Coronary artery (tissue), 2 donors: Measurements from ENCODE around the gene AQR.

Experiments
- DNase-seq: peaks from one replicate; pipeline ENCODE4 v3.0.0-alpha.2; 2017; ENCODE audit warnings: low spot score
- H3K27ac ChIP-seq, 2 donors: fragments of 200-600 bp; sonication (generic); one replicate each; pipeline ENCODE4 v1.5.1; 2016 to 2019
- H3K4me3 ChIP-seq: fragments of 200-600 bp; sonication (generic); 2 replicates; pipeline ENCODE4 v1.5.1; 2016; ENCODE audit warnings: mild to moderate bottlenecking, moderate library complexity
- TF ChIP-seq, protein P1 (sequence below): fragments of 200-600 bp; sonication (generic); IDR thresholded peaks from one replicate; pipeline ENCODE4 v1.5.1; 2019; ENCODE audit warnings: antibody characterized with exemption

The AQR gene

DNA sequence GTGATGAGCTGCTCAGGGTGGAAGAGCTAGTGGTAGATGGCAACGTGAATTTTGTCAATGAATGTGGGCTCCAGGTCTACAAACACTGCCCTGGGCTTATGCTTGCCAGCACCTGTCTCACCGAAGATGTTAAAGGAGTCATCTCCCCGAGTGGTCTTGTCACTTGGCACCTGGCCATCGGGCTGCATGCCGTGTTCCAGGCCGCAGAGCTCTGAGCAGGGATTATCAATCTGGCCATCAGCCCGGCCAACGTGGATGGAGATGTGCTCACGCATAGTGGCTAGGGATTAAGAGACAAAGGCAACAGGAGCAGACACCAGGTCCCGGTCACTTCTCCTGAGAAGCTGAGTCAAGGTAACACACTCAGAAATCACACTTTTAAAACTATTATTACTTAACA is 119.4 kb downstream of the AQR start:
- no peak for DNase-seq
- H3K27ac ChIP-seq: no peak overlapping the region
- H3K4me3 ChIP-seq: no peak overlapping the region
- TF ChIP-seq, protein P1, sequence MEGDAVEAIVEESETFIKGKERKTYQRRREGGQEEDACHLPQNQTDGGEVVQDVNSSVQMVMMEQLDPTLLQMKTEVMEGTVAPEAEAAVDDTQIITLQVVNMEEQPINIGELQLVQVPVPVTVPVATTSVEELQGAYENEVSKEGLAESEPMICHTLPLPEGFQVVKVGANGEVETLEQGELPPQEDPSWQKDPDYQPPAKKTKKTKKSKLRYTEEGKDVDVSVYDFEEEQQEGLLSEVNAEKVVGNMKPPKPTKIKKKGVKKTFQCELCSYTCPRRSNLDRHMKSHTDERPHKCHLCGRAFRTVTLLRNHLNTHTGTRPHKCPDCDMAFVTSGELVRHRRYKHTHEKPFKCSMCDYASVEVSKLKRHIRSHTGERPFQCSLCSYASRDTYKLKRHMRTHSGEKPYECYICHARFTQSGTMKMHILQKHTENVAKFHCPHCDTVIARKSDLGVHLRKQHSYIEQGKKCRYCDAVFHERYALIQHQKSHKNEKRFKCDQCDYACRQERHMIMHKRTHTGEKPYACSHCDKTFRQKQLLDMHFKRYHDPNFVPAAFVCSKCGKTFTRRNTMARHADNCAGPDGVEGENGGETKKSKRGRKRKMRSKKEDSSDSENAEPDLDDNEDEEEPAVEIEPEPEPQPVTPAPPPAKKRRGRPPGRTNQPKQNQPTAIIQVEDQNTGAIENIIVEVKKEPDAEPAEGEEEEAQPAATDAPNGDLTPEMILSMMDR: no peak

DNA sequence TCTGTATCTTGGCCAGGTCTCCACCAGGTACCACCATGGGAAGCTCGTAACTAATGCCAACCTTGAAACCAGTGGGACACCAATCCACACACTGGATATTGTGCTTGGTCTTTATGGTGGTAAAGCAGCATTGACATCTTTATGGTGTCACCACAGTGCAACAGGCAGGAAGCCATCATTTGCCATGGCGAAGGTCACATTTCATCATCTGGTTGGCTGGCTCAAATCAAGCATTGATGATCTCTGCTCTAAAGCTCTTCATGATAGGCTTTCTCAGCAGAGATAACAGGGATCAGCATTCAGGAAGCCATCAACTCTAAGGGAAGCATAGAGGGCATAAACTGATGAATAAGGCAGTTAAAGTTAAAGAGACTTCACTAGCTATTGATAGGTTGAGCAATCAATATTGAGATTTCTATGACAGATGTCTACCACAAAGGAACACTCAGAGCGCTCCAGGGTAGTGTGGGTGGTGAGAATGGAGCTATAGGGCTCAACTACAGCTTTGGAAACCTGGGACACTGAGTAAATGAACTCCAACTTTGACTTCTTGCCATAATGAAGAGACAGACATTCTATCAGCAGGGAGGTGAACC is 120.1 kb downstream of the AQR start:
- TF ChIP-seq, protein P1: no peak
- H3K27ac ChIP-seq: no peak overlapping the region

DNA sequence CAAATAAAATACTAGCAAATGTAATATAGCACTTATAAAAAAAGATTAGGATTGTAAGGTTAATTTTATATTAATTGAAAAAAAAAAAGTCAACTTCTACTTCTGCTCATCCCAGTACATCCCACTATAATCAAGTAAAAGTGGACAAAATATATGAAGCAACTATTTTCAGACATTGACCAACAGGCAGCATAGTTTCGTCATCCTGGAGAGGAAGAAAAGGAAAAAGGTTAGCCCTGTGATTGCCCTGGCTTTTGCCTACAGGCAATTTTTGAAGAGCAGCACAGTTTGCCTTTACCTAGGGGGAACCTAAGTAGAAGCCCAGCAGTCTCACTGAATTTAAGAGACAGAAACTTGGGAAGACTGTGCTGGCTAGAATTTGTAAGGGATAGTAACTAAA is 121.9 kb downstream of the AQR start:
- Histone ChIP-seq H3K27ac (no peak overlapping the region), H3K4me3 (no peak overlapping the region)
- no peak for DNase-seq
- TF ChIP-seq, protein P1: no peak

More for the DNA sequence above, 120.1 kb downstream of the AQR start:
- no peak for DNase-seq
- no peak overlapping the region for H3K4me3 ChIP-seq

DNA sequence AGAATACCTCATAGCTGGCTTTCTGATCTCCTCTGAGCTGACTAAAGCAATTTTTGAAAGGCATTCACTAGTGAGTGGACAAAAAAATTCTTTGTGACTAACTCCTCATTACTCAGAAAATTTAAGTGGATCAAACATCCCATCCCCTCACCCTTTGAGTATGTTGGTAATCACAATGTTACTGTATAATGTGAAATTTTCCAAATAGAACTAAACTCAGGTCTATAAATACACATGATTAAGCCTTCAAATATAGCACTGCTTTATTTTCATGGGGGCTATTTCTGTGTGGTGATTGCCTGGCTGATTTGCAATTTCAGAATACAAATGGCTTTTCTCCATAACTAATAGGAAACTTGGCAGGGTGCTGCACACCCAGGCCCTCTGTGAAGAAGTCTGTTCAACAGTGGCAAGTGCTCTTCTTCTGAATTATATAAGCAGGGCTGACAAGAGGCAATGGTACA is 128.2 kb downstream of the AQR start:
- Histone ChIP-seq H3K27ac (no peak overlapping the region), H3K4me3 (no peak overlapping the region)
- TF ChIP-seq, protein P1: no peak
- no peak for DNase-seq

DNA sequence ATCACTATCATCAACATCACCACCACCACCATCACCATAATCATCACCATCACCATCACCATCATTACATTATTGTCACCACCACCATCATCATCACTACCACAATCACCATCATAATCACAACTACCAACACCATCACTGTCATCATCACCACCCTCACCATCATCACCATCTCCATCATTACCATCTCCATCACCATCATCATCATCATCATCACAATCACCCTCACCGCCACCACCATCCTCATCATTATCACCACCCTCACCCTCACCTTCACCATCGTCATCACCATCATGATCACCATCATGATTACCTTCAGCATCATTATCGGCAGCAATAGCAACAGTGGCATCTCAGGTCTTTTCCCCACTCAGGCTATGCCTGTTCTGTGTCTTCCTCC is 131.3 kb downstream of the AQR start:
- Histone ChIP-seq H3K27ac (no peak overlapping the region), H3K4me3 (no peak overlapping the region)
- TF ChIP-seq, protein P1: no peak

DNA sequence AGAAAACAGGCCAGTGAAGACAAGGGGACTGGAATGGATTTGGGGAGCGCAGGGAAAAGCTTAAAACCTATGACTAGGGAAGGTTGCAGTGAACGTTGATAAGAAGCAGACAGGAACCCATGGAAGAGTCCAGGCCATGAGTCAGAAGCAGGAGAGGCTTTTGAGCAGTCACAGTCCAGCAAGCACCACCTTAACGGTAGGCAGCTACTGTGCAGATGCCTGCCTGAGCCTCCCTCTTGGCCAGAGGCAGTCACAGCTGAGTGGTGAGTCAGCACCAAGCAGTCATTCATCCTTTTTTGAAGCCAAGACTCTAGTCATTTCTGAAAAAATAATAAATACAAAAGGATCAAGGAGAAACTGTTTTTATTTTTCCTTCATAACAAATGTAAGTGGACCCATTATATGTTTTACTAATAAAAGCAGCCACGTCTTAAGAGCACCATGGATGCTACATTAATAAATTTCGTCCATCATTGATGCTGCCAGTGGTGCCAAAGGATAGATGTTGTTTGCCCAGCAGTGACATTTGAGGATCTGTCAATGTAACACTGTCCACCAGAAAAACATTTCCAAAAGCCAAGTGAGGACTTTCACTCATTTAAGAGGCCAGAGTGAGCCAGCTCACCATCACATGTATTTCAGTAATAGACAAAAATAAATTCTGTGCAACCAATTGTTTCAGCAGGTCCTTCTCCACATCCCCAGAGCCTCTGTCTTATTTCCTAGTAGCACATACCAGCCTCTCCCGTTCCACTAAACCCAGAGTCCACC is 132.1 kb downstream of the AQR start:
- Histone ChIP-seq H3K27ac (no peak overlapping the region), H3K4me3 (no peak overlapping the region)
- DNase-seq: no peak
- TF ChIP-seq, protein P1: no peak

More for the DNA sequence above, 131.3 kb downstream of the AQR start:
- DNase-seq: no peak
